Fibroblast of lung (primary cell): Measurements from ENCODE around the gene PRKAB1.

Source experiments
- CTCF ChIP-seq, 2 donors: IDR thresholded peaks in 1 of 2; conservative IDR thresholded peaks in 1 of 2; 1 replicate in 1 of 2; 2 replicates in 1 of 2; pipeline ENCODE4 v1.5.1; 2011 to 2012; ENCODE audit warnings: low read length in 2 of 2, control low read depth in 1 of 2, inconsistent platforms in 1 of 2, low read depth in 1 of 2, mild to moderate bottlenecking in 1 of 2
- EZH2 ChIP-seq: IDR thresholded peaks from 2 replicates; pipeline ENCODE4 v1.5.1; 2012; ENCODE audit warnings: low read length, control low read depth, mild to moderate bottlenecking; ENCODE audit errors: missing control alignments

GRCh38 chr12:119652665-119653064 is 15.3 kb upstream of the PRKAB1 start:
- TF ChIP-seq CTCF (conservative IDR thresholded peaks at IDR 0.05 in 1 of 2, IDR thresholded peaks at IDR 0.05 in 1 of 2; ENCODE audit: low read depth in 1 of 2, low read length in 2 of 2) (no peak), EZH2 (no peak)
